ENCODE data around the gene CNTN6.

The CNTN6 gene

DNA sequence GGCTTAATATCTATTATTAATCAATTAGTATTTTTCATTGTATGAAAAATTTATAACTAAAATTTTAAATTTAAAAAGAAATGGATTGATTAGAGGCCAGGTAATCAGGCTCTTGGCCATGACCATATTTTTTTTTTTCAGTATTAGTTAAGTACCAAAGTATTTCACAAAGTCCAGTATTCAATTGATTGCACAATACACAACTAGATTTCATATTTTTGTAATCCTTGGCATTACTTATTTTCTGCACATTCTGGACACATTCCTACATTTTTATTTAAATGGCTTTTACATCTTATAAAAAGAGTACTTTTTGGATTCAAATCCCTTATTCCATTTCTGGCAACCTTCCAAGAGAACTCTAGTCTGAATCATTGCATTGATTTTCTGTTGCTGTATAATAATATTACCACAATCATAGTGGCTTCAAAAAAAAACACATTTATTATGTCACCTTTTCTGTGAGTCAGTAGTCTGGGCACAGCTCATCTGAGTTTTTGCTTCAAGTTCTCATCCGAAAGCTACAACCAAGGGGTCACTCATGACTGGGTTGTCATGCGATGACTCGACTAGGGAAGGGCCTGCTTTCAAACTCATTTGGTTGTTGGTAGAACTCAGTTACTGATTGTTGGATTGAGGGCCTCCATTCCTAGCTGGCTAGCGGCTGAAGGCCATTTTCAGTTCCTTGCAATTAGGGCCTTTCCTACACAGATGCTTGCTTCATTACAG lies 90.7 kb downstream of the CNTN6 start:
- no peak for DNase-seq

DNA sequence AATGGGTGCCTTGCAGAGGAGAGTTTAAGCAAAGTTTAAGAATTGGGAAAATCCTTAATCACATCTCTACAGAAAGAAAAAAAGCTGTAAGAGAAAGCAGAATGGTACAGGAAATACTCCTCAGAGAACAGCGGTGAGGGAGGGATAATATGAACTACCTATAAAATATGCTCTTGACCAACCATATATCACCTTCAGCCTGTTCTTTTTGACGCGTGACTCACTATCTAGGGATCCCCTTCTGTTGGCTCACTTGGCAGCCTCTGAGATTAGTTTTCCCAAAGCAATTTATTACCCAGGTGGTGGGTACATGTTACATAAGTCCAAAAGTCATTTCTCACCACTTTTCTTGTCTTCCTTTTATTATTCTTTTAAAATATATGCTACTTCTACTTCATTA lies 97.7 kb downstream of the CNTN6 start:
- DNase-seq = no peak

DNA sequence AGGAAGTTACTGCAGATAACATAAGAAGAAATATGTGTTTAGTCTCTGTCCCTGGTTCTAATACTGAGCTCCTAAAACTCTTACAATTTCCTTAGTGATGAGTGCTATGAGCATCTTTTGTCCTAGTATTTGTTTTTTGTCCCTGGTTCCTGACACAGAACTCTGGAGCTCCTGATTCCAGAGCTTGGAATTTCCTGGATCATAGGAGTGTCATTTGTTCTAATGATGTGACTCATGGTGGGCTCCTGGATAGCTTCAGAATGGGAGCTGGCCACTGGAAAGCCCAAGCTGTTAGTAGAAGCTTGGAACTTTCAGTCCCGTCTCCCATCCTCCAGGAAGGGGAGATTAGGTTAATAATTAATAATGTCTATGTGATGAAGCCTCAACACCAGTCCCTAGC lies 98.2 kb downstream of the CNTN6 start:
- DNase-seq = no peak

DNA sequence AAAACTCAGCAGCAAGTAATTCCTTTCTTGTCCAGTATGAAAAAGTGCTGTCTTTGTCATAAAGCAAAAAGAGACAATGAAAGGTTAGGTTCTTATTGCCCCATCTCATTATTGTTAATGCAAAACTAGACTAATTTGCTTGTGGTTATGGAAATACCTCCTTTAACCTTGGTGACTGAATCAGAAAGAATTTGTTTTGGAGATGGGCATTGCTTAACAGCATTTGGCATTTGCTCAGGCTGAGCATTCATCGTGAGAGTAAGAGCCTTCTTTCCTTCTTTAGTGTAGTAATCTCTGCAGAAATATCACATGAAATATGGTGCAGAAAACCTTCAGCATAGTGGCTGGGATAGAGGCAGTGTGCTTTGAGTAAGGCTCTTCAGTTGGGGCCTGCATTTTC lies 103.1 kb downstream of the CNTN6 start:
- DNase-seq = no peak

DNA sequence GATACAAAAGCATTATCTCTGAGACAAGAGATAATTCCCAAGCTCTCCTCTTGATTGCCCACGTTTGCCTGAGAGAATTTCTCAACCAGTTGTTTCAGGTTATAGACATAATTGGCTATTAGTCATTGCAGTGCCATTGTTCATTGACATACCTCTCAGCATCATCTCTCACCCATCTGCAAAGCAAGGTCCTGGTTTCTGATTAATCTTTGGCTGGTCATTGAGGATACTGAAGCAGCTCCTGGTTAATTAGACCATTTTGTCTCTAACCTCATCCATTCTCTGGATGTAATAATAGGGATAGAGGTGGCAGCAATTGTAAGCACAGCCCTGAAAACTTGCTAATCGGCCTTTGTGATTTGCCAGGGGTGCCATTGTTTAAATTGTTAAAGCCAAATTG lies 104.2 kb downstream of the CNTN6 start:
- no peak for DNase-seq

DNA sequence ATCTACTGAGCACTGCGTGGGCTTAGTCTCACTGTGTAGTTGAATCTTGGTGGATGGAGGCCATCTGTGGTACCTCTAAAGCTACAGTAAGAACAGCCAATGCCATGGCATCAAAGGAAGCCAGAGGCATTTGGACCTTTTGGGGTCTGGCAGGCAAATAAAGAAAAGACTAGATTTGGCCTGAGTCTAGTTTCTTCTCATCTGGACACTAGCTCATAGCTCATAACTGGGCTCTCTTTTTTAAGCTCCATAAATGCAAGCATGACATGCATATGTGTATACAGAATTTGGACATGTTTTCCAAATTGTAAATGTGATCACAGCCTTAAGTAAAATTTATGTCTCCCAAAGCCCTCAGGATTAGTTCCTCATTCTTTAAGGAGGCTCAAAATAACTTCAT lies 107.5 kb downstream of the CNTN6 start:
- DNase-seq = no peak

DNA sequence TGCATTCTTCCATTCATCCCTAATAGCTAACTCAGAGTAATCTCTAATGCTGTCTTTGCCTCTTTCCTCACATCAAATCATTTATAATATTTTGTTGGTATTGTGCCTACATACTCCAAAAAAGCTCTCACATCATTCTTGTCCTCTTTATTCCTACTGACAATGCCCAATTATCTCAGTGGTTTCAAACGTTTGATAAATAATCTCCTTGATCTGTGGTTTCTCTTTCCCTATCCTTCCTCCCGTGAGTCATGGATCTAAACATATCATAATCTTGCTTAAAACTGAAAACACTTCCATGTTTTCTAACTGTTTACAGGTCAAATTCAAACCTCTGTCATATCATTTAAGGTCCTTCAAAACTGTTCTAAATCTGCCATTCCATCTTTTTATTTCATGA lies 115.1 kb downstream of the CNTN6 start:
- no peak for DNase-seq

DNA sequence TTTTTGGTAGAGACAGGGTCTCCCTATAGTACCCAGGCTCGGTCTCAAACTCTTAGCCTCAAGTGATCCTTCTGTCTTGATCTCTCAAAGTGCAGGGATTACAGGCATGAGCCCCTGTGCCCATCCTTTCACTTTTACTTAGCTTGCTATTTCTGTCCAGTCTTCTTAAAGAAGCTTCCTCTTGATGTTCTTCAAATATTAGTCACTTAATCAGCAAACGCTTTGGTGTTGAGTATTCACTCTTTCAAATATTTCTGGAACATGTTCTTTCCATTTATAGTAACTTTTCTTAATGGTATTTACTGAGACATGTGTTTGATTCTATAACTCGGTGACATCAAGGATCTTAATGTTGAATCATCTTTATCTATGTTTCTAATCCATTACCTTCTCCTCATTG lies 122.1 kb downstream of the CNTN6 start:
- no peak for DNase-seq

DNA sequence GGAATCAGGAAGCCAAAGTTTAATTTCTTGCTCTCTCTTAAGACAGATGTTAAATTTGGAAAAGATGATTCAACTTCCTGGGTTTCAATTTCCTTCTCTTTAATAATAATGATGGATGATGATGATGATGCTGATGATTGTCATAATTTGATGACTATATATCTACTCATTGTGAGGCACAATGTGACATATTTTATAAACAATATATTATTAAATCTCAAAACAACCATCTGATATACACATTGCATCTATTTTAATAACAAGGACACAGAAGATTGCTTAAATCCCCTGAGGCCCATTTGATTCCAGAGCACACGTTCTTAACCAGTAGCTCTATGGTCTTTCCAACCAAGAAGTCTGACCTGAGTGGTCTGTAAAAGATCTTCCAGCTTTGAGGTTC lies 124.0 kb downstream of the CNTN6 start:
- DNase-seq = no peak

DNA sequence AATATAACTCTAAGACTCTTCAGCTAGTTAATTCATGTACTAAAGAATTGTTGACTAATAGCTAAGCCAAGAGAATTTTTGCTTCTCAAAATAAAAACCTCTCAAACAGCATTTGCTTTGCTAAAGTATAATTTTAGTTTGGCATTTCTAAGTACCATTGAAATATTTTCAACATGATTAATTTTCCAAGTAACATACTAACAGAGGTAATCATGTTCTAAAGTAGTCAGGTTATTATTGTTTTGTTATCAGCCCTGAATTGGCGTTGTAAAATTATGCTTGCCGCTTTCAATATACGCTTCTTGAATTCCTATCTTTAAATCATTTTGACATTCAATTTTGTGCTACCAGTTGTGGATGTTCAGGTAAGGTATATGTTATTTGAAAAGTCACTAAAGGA lies 134.3 kb downstream of the CNTN6 start:
- DNase-seq = no peak

DNA sequence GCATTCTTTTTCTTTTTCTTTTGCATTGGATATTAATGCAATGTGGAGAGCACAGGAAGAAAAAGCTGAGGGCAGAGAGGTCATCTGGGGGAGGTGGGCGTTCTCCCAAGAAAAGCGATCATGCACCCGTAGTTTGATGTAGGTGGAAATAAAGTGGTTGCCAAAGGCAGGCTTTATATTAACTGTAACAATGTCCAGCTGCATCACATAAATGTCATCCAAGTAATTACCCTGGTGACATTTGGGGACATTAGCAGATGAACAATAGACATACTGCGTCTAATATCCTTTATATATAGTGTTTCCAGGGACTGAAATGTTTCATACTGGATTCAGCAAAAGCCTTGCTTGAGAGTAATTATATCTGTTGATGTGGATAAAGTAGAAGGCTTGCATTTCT lies 135.5 kb downstream of the CNTN6 start:
- no peak for DNase-seq

DNA sequence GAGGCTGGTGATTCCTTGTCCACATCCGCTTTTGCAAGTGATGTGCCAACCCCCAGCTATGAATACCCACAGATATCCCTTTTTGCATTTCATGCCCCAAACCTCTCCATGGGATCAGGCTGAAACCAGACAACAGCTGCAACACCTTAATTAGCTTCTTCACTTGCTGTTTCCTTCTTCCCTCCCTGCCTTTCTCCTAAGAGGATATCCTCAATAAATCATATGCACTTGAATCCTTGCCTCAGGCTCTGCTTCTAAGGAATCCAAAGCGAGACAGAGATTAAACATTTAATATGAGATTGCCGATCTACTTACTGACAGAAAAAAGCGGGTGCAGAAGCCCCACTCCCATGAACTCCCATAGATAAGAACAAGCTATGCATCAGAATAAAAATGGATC lies 138.1 kb downstream of the CNTN6 start:
- no peak for DNase-seq

DNA sequence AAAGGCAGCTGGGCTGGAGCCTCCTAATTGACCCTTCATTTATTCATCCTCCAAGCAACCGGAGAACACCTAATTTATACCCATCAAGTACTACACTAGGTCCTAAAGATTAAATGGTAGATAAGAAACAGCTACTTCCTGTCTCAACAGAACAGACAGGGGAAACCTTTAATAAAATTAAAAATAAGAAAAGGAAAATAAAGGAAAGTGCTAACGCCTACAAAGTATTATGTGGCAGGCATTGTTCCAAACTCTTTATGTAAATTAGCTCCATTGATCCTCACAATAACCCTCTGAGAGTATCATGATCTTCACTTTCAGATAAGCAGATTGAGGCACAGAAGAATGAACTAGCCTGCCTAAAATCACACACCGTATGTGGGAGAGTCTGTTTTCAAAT lies 139.5 kb downstream of the CNTN6 start:
- DNase-seq = no peak

DNA sequence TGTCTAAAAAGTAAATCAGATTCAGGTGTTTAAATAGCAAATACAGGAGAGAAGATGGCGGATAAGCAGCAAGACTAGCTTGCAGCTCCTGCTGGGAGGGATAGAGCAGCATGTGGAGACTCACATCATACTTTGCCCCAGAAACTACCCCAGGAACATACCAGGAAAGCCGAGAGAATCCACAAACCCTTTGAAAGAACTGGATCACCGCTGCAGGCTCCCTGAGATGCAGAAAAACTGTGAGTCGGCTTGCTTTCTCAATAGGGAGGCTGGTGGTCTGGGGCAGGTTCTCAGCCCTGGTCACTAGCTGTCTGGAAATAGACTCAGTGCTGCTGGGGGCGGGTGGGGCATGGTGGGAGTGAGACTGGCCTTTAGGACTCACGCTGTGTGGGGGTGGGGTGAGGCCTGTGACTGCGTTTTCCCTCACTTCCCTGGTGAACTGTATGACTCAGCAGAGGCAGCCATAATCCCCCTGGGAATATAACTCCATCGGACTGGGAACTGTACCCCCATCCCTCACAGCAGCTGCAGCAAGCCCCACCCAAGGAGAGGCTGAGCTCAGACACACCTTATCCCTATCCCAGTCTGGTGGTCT lies 142.8 kb downstream of the CNTN6 start:
- DNase-seq = no peak

DNA sequence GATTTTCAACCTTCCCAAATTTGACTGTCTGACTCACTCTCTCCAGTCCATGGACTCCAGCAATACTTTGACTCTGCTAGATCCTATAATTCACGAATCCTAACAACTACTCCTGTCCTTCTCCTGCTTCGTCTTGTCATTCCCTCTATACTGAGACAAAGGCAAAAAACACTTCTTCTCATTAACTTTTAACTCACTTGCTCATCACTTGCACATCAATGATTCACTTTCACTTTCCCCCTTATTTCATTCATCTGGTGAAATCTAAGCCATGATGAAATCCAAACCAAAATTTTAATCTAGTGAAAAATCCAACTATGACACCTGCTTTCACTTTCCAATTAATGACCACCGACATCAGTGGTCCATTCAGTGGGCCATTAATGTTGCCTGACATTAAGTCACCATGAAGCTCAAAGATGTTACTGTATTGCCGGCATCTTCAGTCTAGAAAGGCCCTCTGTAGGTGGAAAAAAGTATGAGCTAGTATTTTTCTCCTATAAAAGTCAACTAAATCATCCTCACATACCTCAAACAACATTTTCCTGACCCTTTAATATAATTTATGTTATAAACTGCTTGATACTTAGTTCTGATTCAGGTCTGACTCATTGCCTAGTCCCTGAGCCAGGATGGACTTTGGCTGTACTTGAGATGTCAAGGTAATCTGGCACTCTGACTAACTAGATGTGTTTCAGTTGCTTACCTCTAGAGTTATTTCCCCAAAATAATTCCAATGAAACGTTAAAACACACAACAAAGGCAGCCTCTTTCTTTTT lies 158.6 kb downstream of the CNTN6 start:
- DNase-seq = no peak

DNA sequence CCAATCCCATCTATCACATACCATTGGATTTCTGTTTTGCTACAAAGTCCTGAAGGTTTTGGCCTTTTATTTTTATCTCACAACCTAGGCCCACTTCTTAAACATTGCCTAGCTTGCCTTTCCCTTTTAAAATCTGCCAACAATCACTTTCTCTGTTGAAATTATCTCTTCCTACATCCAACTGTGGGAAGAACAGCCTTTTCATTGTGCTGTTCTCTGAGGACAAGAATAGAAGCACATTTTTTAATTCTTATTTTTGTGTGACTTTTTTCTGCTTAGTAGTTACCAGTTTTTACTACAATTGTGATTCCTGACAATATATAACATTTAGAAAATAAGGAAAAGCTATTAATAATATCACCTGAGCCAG lies 159.2 kb downstream of the CNTN6 start:
- no peak for DNase-seq

DNA sequence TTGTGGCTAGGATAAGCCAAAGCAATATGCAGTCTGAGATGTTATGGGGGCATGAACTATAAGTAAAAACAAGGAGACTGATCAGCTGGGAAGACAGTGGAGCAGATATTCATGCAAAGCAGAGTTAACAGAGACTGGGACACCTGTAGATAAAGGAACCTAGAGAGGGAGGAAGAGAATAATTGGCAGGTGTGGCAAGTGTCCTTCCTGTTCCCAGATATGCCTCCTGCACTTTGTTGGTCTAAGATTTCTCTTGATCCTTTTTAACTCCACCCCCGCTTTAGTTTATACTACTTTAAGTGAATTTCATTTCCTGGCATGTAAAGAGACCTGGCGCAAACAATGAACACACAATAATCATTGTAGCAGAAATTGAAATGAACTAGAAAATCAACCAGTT lies 169.4 kb downstream of the CNTN6 start:
- no peak for DNase-seq

DNA sequence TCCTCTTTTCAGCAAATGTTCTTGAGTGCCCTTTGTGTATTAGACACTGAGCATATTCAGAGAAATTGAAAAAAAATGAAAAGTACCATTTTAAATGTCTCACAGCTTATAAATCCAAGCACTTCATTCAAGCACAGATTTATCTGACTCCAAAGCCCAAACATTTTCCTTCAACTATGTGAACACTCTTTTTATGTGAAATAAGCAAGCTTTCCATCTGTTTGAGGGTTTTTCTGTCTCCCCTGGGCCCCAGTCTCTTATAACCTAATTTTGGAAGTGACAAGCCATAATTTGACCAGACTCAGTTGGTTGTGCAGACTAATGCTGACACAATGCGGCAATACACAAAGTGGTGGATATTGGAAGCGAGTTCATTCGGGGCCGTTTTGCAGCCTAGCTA lies 170.3 kb downstream of the CNTN6 start:
- DNase-seq = no peak

DNA sequence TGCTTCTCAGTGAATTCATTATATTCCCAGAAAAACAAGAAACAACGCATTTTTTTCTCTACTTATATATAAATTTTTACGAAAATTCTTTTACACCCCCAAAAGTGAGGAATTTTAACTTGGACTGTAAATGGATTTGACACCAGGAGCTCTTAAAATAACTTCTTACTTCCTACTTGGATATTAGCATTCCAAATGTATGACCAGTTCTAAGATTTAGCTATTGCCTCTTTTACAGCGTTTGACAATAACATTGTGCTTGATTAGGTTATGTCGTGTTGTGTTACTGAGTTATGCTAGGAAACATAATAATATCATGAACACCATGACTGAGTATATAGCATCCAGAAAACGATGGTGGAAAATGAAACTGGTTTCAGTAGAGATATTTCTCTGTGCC lies 177.0 kb downstream of the CNTN6 start:
- DNase-seq = no peak

DNA sequence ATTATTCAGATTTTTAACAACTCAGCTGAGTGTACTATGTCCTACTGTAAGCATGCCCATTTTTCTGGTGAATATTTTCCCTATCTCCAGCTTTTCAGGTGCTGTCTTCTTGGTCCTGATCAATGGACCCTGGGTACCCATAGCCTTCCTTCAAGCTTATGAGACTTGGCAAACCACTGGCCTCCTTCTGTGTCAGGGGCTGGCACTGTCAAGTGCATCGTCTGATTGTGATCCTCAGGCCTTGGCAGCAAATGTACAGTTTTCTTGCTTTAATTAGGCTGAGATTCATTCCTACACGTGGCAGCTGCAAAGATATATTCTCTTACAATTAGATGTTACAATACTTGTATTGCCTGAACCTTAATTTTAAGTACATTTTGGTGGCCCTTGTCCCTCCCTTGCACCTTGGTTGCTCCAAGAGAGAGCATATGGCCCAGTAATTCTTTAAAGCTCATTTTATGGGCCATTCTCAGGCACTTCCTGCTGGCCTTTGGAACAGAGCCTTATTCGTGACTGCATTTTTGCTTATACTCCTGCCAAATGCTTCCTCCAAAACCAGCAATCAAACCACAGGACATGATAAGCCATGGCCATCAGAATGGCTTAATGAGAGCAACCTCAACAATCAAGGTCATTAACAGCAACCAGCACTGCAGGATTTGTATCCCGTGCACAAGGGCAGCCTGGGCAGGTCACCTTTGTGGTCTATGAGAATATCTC lies 179.9 kb downstream of the CNTN6 start:
- no peak for DNase-seq

DNA sequence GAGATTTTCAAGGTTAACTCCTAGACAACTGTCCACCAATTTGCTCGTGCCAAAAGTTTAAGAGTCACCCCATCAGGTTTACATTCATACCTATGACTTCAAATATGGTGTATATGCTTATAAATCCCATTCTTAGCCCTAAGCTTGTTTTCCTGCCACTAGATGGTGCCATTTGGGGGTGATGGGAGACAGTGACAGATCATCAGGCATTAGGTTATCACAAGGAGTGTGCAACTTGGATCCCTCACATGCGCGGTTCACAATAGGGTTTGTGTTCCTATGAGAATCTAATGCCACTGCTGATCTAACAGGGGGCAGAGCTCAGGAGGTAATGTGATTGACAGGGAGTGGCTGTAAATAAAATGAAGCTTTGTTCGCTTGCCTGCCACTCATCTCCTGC lies 182.7 kb downstream of the CNTN6 start:
- no peak for DNase-seq

DNA sequence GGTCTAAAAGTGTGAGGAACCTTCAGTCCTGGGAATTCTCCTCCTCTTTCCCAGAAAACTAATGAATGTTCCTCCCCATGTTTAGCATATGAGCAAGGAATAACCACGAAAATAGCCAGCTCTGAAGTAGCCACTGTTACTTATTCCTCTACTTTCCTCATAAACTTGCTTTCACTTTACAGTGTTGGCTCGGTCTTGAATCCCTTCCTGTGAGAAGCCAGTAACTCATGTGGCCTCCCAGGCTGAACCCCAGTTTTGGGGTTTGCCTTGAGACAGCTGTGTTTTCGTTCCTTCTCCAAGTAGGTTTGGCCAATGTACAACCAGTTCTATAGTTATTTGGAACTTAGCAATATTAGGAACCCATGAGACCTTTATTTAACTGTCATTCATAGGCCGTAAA lies 195.0 kb downstream of the CNTN6 start:
- no peak for DNase-seq

DNA sequence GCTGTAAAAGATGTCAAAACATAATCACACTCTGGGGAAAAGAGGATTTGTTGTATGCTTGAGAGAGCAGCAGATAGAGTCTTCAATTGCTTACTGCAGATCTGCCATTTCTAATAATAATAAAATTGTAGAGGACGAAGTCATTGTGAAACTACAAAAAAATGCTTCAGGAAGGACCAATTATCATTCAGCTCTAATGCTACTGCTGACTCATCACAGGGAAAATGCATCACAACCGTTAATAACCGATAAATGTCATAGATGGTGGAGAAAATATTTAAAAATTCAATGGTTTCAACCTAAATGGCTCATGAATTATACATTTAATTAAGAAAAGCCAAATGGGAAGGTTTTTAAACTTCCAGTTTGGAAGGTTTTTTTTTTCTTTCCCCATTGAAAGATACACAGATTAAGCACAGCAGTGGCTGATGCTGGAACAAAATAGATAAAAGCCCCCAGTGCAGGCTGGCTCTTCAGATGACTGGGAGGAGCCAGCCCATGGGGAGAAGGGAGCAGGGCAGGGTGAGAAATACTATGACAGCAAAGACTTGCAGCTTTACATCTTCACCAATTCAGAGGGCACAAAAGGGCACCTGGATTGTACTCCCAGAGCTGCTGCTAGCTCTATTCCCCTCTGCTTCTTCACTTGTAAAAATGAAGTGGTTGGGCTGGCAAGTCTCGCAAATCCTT lies 196.1 kb downstream of the CNTN6 start:
- DNase-seq = no peak

Measured in CD4-positive, alpha-beta T cell treated with Interferon gamma for 1 hour (primary cell).